ENCODE data around the gene ITGA4.

DNA sequence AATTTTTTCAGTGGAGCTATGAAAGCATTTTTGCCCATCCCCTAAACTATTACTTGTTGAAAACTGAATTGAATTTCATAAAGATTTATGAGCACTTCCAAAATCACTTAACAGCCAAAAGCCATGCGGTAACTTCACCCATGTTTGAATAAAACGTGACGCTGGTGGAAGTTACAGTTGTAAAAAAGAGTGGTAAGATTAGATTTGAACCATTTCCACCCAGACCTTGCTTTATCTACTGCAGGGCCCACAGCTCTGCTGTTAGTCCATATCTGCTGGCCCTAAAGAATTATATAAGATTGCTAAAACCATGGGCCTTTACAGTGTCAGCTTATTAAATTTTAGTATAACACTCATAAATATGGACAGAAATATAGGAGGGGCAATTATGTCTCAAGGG, 15.5 kb upstream of the ITGA4 start:
- TF ChIP-seq, protein P1, sequence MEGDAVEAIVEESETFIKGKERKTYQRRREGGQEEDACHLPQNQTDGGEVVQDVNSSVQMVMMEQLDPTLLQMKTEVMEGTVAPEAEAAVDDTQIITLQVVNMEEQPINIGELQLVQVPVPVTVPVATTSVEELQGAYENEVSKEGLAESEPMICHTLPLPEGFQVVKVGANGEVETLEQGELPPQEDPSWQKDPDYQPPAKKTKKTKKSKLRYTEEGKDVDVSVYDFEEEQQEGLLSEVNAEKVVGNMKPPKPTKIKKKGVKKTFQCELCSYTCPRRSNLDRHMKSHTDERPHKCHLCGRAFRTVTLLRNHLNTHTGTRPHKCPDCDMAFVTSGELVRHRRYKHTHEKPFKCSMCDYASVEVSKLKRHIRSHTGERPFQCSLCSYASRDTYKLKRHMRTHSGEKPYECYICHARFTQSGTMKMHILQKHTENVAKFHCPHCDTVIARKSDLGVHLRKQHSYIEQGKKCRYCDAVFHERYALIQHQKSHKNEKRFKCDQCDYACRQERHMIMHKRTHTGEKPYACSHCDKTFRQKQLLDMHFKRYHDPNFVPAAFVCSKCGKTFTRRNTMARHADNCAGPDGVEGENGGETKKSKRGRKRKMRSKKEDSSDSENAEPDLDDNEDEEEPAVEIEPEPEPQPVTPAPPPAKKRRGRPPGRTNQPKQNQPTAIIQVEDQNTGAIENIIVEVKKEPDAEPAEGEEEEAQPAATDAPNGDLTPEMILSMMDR (optimal IDR thresholded peaks at IDR 0.05 in 1 of 3, IDR thresholded peaks at IDR 0.05 in 1 of 3, conservative IDR thresholded peaks at IDR 0.05 in 1 of 3; ENCODE audit: extremely low read depth in 1 of 3, insufficient read depth in 2 of 3, low read length in 3 of 3), result no peak
- TF ChIP-seq EZH2 (IDR thresholded peaks at IDR 0.05; ENCODE audit: low read length), result no peak

Measured in keratinocyte (primary cell).